ENCODE measurements around the gene UNC119B.

GRCh38 chr12:120764816-120765215 lies 54.6 kb downstream of the UNC119B start:
- TF ChIP-seq CTCF (IDR thresholded peaks at IDR 0.05) (no peak), POLR2A (IDR thresholded peaks at IDR 0.05) (no peak)

Data from testis (tissue), 2 donors.